ENCODE data around the gene SERINC5.
"Not testable (repeated sequence)": the region's sequence is repeated elsewhere in the genome, so short reads cannot be mapped to it uniquely, and the experiment has no call there.

The SERINC5 gene

DNA sequence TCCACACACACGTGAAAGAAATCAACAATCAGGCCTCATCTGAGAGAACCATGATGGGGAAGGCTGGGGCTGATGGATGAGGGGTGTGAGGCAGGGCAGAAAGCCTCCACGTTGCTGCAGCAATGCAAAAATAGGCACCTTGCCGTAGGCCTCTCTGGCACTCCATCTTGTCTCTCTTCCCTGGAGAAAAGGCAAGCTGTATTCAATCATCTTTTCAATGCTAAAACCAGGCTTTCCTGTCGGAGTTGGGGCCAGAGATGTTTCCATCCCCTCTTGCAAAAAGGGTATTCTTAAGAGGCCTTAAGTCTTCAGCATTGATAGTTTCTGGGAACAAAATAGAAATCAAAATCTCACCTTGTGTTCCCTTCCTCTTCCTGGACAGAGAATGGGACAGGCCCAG, 139.8 kb downstream of the SERINC5 start:
- peaks cover 19% of the 10 kb centered on the region for H3K4me1 Mint-ChIP-seq
- no peak overlapping the region for H3K4me3 Mint-ChIP-seq
- DNase-seq (ENCODE audit: low spot score in 2 of 2) (no peak), ATAC-seq (no peak)
- no peaks in the 10 kb centered on the region for H3K36me3 Mint-ChIP-seq
- no peak overlapping the region for H3K27ac Mint-ChIP-seq
- peaks cover 7% of the 10 kb centered on the region for H3K9me3 Mint-ChIP-seq

DNA sequence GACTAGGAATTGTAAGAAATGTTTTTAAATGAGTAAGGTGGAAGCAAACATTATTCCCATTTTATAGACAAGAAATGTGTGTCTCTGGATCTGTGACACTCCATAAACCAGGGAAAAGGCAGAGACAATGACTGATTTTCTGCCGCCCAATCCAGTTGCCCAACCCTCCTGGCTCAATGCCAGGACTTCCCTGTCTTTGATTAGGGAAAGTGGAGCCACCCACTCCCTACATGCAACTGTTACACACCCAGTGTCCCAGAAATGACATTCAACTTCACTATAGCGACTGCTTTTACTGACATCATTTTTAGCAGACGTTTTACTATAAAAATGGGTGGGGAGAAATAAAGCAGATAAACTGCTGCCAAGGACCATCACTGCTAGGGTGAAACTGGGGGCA, 141.0 kb downstream of the SERINC5 start:
- Mint-ChIP-seq H3K36me3 (no peaks in the 10 kb centered on the region), H3K27ac (no peak overlapping the region), H3K4me3 (no peak overlapping the region), H3K4me1 (peaks cover 19% of the 10 kb centered on the region), H3K9me3 (peaks cover 7% of the 10 kb centered on the region)
- DNase-seq (ENCODE audit: low spot score in 2 of 2) (no peak), ATAC-seq (no peak)

DNA sequence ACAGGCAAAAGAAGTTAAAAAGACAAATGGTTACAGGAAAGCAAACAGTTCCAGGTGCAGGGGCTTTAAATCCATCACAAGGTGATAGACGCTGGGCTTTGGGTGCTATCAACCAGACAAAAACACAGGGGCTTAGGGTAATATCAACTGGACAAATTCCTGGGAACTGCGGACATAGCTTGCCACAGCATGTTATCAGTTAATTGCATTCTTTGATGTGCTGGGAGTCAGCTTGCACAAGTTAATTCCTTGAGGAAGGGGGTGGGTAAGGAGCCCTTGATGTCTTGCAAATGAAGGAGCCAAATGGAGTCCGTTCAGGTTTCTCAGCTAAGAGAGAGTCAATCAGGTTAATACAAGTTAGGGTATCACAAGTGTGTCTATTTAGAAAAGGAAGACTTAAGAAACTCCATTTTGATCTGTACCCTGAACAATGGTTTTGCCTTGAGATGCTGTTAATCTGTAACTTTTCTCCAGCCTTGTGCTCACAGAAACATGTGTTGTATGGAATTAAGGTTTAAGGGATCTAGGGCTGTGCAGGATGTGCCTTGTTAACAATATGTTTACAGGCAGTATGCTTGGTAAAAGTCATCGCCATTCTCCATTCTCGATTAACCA, 144.4 kb downstream of the SERINC5 start:
- not testable (repeated sequence) for ATAC-seq; H3K9me3 Mint-ChIP-seq; H3K4me1 Mint-ChIP-seq; DNase-seq (ENCODE audit: low spot score in 2 of 2); H3K27ac Mint-ChIP-seq; H3K36me3 Mint-ChIP-seq; H3K4me3 Mint-ChIP-seq

DNA sequence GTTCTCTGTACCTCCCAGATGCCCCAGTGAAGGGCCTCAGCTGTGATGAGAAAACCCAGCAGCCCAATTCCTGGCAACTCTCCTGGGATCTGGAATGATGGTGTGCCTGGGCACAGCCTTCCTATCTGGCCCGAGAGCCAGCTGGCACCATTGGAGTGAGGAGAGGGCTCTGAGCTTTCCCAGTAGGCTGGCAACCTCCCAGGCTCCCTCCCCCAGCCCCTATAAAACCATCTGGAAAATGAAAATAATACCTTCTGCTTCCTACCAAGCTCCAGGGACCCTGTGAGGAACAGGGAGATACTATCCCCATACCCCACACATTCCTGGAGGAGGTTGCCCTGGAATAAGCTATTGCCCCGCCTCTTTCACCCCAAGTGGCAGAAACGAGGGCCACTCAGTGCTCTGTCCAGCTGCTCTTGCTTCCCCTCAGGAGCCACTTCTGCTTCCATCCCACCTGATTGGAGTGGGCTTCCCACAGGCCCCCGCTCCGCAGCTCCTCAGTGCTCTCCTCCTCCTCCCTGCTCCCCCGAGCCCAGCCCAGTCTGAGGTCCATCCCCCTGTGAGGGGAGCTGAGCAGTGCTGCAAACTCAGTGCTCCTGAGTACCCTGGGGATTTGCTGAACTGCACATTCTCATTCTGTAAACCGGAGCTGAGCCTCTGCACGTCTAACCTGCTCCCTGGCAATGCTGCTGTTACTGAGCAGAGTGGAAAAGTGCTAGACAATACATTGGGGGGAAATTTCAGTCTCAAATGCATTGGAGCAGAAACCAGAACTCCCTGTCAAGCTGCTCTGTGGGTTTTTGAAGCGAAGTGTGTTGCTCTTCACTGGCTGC, 146.0 kb downstream of the SERINC5 start:
- no peak overlapping the region for H3K27ac Mint-ChIP-seq
- ATAC-seq = no peak
- no peaks in the 10 kb centered on the region for H3K4me1 Mint-ChIP-seq

DNA sequence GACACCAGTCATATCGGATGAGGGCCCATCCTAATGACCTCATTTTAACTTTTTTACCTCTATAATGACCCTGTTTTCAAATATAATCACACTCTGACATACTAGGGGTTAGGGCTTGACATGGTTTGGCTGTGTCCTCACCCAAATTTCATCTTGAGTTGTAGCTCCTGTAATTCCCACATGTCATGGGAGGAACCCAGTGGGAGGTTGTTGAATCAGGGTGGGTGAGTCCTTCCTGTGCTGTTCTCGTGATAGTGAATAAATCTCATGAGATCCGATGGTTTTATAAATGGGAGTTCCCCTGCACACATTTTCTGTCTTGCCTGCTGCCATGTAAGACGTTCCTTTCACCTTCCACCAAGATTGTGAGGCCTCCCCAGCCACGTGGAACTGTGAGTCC, 148.9 kb downstream of the SERINC5 start:
- H3K27ac Mint-ChIP-seq = no peak overlapping the region
- H3K4me3 Mint-ChIP-seq = no peak overlapping the region
- no peak for DNase-seq (ENCODE audit: low spot score in 2 of 2)
- no peaks in the 10 kb centered on the region for H3K36me3 Mint-ChIP-seq
- ATAC-seq = no peak
- H3K9me3 Mint-ChIP-seq = no peaks in the 10 kb centered on the region
- no peaks in the 10 kb centered on the region for H3K4me1 Mint-ChIP-seq

More for the DNA sequence above, 146.0 kb downstream of the SERINC5 start:
- no peaks in the 10 kb centered on the region for H3K36me3 Mint-ChIP-seq
- H3K4me3 Mint-ChIP-seq = no peak overlapping the region
- DNase-seq (ENCODE audit: low spot score in 2 of 2) = no peak
- H3K9me3 Mint-ChIP-seq = peaks cover 4% of the 10 kb centered on the region

DNA sequence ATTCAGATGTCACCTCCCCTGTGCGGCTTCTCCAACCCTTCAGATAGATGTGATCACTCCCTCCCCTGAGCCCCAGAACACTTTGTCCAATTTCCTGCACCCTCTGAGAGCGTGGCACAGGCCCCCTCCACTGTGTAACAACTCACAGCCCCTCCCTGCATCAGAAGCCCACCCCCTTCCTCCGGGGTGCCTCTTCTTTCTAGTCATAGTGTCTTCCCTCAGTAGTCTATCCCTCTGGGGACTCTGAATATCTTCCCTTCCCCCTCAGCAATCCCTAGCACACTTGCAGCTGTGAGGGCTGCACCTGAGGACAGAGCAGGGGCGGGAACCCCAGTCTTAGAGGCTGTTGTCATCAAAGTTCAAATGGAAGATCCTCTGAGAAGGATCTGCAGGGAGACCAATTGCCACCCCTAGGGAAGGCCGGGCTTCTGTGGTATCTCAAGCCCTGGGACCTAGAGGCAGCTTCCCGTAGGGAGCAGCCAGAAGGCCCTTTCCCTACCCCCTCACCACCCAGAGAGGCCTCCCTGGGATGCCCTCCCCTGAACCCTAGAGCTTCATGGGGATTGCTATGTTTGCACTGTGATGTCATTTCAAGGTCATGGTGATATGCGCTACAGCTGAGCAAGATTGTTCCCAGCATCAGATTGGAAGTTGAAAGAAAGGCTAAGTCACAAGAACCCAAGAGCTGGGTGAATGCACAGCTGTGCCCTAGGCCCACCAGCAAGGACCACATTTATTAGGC, 150.0 kb downstream of the SERINC5 start:
- Mint-ChIP-seq H3K27ac (no peak overlapping the region), H3K4me3 (no peak overlapping the region), H3K9me3 (no peaks in the 10 kb centered on the region), H3K36me3 (no peaks in the 10 kb centered on the region), H3K4me1 (no peaks in the 10 kb centered on the region)
- DNase-seq (ENCODE audit: low spot score in 2 of 2) (no peak), ATAC-seq (no peak)

DNA sequence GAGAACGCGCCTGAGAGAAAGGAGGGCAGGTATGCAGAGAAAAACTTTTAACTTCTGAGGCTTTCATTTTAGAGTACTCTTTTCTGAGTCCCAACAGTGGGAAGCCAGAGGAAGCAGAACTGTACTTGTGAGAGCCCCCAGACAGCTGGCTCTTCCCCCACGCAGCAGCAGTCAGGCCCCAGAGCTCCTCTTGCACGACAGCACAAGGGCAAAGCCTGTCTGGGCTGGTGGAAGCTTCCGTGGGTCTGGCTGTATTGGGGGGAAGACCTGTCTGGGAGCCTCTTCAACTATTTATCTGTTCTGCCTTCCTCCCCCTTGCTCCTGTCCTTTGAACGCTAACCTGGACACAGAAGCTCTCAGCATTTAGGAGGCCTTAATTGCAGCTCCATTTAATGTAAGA, 152.5 kb downstream of the SERINC5 start:
- Mint-ChIP-seq H3K9me3 (no peaks in the 10 kb centered on the region), H3K27ac (no peak overlapping the region), H3K4me3 (no peak overlapping the region), H3K4me1 (no peaks in the 10 kb centered on the region), H3K36me3 (no peaks in the 10 kb centered on the region)
- ATAC-seq = no peak
- no peak for DNase-seq (ENCODE audit: low spot score in 2 of 2)

DNA sequence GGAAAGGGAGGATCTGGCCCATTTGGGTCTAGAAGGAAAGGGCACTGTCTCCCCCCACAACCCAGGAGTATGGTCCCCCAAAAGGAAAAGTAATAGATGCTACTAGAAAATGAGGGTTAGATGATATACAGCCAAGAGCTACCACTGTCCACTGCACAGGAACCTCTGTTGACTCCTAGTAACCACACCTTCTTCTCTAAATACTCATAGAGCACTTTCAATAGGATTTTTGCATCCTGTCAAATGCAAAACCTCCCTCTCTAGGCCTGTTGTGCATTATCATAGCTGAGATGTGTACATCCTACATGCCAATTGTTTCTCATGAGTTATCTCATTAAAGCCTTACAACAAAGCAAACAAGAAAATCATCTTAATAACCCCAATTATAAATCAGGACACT, 153.9 kb downstream of the SERINC5 start:
- Mint-ChIP-seq H3K27ac (no peak overlapping the region), H3K9me3 (no peaks in the 10 kb centered on the region), H3K36me3 (no peaks in the 10 kb centered on the region), H3K4me3 (no peak overlapping the region), H3K4me1 (no peaks in the 10 kb centered on the region)
- DNase-seq (ENCODE audit: low spot score in 2 of 2) = no peak
- no peak for ATAC-seq

DNA sequence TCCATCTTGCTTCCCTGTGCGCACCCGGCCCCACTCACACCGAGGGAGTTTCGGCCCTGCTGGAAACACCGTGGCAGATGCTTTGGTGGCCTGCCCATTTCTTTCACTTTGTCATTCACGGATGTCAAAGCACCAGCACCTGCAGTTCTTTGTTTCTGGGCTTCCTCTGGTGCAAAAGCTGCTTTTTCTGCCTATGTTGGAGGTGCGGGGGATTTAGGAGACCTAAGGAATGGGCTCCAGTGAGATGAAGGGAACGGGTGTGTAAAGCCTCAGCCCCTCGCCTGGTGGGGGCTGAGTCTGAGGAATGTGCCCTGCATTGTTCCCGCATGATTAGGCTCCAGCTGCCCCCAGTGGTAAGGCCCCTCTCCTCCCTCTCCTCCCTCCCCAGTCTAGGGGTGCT, 158.4 kb downstream of the SERINC5 start:
- Mint-ChIP-seq H3K4me1 (no peaks in the 10 kb centered on the region), H3K27ac (no peak overlapping the region), H3K4me3 (no peak overlapping the region)

DNA sequence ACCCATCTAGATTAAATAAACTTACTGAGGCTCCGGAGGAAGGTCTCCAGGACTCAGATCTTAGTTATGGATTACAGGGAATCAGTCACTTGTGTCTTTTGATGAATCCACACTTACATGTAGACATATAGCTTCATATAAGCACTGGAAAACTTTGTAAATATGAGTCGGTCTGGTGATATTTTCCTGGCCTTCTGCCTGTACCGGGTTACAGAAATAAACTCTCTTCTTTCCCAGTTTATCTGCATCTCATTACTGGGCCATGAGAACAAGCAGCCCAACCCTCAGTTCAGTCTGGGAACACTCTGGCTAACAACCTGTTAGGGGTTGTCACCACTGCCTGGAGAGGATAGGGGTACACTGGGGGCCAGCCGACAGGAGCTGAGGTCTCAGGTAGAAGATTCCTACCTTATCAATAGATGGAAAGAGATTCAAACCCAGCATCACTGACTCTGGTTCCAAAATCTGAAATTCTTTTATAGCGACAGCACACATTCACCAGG, 161.6 kb downstream of the SERINC5 start:
- ATAC-seq (no peak), DNase-seq (ENCODE audit: low spot score in 2 of 2) (no peak)
- H3K27ac Mint-ChIP-seq = no peak overlapping the region
- no peaks in the 10 kb centered on the region for H3K36me3 Mint-ChIP-seq
- H3K4me3 Mint-ChIP-seq = no peak overlapping the region
- H3K9me3 Mint-ChIP-seq = no peaks in the 10 kb centered on the region
- H3K4me1 Mint-ChIP-seq = no peaks in the 10 kb centered on the region

More for the DNA sequence above, 158.4 kb downstream of the SERINC5 start:
- Mint-ChIP-seq H3K9me3 (no peaks in the 10 kb centered on the region), H3K36me3 (no peaks in the 10 kb centered on the region)
- ATAC-seq (no peak), DNase-seq (ENCODE audit: low spot score in 2 of 2) (no peak)

DNA sequence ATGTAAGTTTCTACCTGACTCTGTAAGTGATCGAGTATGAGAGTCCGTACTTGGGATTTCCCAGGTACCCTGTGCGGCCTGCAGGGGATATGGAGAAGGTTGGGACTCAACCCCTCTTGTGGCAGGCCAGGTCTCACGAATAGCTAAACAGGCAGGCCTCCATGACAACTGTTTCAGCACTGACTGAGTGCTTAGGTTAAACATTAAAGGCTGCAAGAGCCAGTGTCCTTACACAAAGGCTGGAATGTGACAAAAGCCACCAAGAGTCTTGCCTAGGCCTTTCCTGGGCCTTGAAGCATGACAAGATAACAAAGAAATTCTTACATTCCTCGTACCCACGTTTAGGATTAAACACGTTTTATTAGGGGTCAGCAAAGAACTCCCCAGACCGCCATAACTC, 162.1 kb downstream of the SERINC5 start:
- H3K36me3 Mint-ChIP-seq = no peaks in the 10 kb centered on the region
- H3K27ac Mint-ChIP-seq = no peak overlapping the region
- ATAC-seq (no peak), DNase-seq (ENCODE audit: low spot score in 2 of 2) (no peak)
- H3K4me1 Mint-ChIP-seq = no peaks in the 10 kb centered on the region
- H3K9me3 Mint-ChIP-seq = no peaks in the 10 kb centered on the region
- no peak overlapping the region for H3K4me3 Mint-ChIP-seq

DNA sequence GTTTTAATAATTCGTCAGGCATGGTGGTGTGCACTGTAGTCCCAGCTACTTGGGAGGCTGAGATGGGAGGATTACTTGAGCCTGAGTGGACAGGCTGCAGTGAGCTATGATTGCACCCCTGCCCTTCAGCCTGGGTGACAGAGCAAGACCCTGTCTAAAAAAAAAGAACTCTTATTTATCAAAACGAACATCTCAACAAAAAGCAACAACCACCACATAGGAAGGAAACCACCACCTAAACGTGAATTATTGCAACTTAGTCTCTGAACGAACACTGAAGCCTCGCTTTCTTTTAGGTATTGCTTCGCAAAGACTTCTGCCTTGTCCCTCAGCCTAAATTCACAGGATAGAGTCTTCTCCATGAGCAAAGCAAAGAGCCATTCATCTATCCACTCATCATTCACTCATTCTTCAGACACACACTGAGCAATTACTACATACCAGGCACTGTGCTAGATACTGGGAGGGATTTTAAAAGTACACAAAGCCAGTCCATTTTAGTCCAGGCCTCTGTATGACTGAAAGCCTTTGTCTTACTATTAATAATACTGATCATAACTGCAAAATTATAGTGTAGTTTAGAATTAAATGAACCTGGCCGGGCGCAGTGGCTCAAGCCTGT, 163.3 kb downstream of the SERINC5 start:
- Mint-ChIP-seq H3K4me1 (no peaks in the 10 kb centered on the region), H3K36me3 (no peaks in the 10 kb centered on the region), H3K9me3 (no peaks in the 10 kb centered on the region), H3K4me3 (no peak overlapping the region), H3K27ac (no peak overlapping the region)
- no peak for DNase-seq (ENCODE audit: low spot score in 2 of 2)
- no peak for ATAC-seq

DNA sequence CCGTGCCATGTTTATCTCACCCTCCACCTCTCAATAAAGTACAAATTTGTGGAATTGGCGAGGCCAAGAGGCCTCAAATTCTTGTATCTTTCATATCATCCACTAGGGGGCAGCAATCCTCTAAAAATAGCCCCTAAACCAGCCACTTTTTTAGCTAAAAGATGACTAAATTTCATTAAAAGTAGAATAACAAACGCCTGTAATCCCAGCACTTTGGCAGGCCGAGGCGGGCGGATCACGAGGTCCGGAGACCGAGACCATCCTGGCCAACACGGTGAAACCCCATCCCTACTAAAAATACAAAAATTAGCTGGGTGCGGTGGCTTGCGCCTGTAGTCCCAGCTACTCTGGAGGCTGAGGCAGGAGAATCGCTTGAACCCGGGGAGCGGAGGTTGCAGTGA, 164.1 kb downstream of the SERINC5 start:
- H3K9me3 Mint-ChIP-seq; H3K4me1 Mint-ChIP-seq; DNase-seq (ENCODE audit: low spot score in 2 of 2); H3K4me3 Mint-ChIP-seq; H3K36me3 Mint-ChIP-seq: not testable (repeated sequence)
- H3K27ac Mint-ChIP-seq = peak overlapping the region; percentile 70
- ATAC-seq = peak; percentile 67

DNA sequence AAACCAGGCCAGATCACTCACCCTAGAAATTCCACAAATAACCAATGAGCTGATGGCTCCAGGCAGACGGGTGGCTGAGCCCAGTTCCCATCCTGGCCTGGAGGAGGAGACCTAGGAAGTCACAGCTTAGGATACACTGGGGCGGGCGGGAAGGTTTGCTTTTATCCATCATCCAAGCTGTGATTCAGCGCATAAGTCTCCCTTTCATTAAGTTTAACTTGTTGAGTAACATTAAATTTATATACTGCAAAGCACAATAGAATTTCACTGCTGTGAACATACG, 165.0 kb downstream of the SERINC5 start:
- DNase-seq (ENCODE audit: low spot score in 2 of 2) (no peak), ATAC-seq (no peak)
- H3K4me1 Mint-ChIP-seq = no peaks in the 10 kb centered on the region
- H3K9me3 Mint-ChIP-seq = no peaks in the 10 kb centered on the region
- H3K4me3 Mint-ChIP-seq = no peak overlapping the region
- no peak overlapping the region for H3K27ac Mint-ChIP-seq
- no peaks in the 10 kb centered on the region for H3K36me3 Mint-ChIP-seq

DNA sequence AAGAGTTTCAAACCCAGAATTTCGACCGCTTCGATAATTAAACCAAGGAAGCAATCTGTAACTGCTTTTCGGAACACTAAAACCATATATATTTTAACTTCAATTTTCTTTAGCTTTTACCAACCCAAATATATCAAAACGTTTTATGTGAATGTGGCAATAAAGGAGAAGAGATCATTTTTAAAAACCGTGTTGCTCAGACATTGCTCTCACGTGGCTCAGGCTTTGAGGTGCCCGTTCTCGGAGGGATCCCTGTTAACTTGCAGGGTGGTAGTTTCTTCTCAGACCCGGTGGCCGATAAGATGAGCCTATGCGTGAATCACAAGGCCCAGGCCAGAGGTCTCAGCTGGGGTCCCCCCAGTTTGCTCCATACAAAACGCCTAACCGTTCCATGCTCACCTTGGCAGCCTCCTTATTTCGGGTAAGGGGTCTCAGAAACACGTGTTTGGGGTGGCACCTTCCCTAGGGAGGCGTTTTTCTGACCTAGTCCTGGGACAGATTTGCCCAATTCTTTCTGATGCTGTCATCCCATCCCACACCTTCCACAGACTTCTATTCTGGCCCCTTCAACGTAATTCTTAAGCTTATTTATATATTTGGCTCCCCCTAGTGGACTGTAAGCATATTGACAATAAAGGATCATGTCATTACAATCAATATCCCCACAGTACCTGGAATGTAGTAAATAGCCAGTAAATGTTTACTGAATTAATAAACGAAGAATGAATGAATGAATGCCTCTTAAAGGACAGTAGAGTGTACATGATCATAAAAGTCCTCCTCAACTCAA, 172.6 kb downstream of the SERINC5 start:
- H3K4me3 Mint-ChIP-seq = peak overlapping the region; percentile 36
- H3K9me3 Mint-ChIP-seq = no peaks in the 10 kb centered on the region
- ATAC-seq = peak; percentile 75
- peak; percentile 11 to 69 for DNase-seq (ENCODE audit: low spot score in 2 of 2)
- no peak overlapping the region for H3K27ac Mint-ChIP-seq
- no peaks in the 10 kb centered on the region for H3K36me3 Mint-ChIP-seq
- H3K4me1 Mint-ChIP-seq = peaks cover 6% of the 10 kb centered on the region
